ENCODE results near the gene STARD8.

DNA sequence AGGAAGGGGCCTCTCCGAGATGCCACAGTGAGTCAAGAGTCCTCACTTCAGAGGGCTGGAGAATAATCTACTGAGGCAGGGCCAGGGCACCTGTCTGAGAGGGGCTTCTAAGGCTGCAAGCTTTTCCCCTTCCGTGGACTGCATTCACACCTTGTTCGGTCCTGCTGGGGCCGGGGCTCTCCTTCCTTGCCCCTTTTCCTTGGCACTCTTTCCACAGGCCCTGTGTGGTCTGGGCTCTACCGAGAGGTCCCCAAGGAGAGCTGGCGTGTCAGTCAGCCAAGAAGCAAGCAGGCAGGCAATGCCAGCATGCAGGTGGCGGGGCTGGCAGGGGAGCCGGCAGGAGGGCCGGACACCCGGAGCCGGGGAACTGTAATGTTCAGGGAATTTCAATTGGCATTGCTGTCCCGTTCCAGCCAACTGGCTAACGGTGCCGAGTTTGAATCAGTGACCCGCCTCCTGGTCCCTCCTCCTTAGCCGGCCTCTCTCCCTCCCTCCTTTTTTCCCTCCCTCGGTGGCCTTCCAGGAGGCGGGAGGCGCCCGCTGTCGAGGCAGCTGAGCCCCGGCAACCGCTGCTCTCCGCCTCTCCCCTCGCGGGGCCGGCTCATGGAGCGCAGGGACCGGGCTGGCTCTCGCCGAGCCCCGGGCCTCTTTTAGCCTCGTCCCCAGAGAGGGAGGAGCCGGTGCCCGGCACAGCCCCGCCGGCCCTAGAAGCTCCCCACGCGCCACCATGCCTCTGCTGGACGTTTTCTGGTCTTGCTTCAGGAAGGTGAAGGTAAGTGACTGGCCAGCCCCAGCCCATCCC lies at the start of gene STARD8:
- TF ChIP-seq GATA3 (IDR thresholded peaks at IDR 0.05; ENCODE audit: low read depth, low read length): no peak
- no peak for TF ChIP-seq GATA2 (IDR thresholded peaks at IDR 0.05; ENCODE audit: low read depth, low read length)
